Measurements from ENCODE around the gene CKMT1B.
"Not testable (repeated sequence)": the region's sequence is repeated elsewhere in the genome, so short reads cannot be mapped to it uniquely, and the experiment has no call there.

CKMT1B gene

GRCh38 chr15:43638464-43639204 lies 44.8 kb downstream of the CKMT1B start:
- DNase-seq (ENCODE audit: low spot score): not testable (repeated sequence)
